Measurements from ENCODE around the gene C1orf226. TPM values are rescaled to one million over a fixed set of nuclear protein-coding genes. Genes with fewer than 3 reads are reported as not detected.
"Not testable (repeated sequence)": the region's sequence is repeated elsewhere in the genome, so short reads cannot be mapped to it uniquely, and the experiment has no call there.

Gene C1orf226

GRCh38 chr1:162432977-162433713 is 51.6 kb downstream of the C1orf226 start:
- not testable (repeated sequence) for H3K27ac ChIP-seq (ENCODE audit: low read length, poor library complexity, severe bottlenecking); DNase-seq; H3K4ac ChIP-seq (ENCODE audit: low read depth in 1 of 2, low read length in 2 of 2); H2BK12ac ChIP-seq (ENCODE audit: low read length in 2 of 2); H3K4me1 ChIP-seq (ENCODE audit: control insufficient read depth, insufficient read depth, low read depth, low read length); H2BK15ac ChIP-seq (ENCODE audit: low read depth, poor library complexity, severe bottlenecking); H2AFZ ChIP-seq (ENCODE audit: low read depth, low read length); H3K27me3 ChIP-seq (ENCODE audit: control insufficient read depth in 1 of 2, insufficient read depth in 1 of 2, low read length in 2 of 2); H3K18ac ChIP-seq (ENCODE audit: low read depth in 1 of 2, low read length in 2 of 2); H3K36me3 ChIP-seq (ENCODE audit: control insufficient read depth in 1 of 2, insufficient read depth in 2 of 2, low read depth in 1 of 2, low read length in 2 of 2); H3K9ac ChIP-seq (ENCODE audit: low read length); H3K23ac ChIP-seq (ENCODE audit: low read length in 2 of 2); H3K9me3 ChIP-seq (ENCODE audit: control insufficient read depth, low read length); H3K14ac ChIP-seq (ENCODE audit: low read length in 2 of 2); H2BK120ac ChIP-seq (ENCODE audit: low read depth, low read length); H4K91ac ChIP-seq (ENCODE audit: low read length); H3K79me1 ChIP-seq (replicated peaks; ENCODE audit: low read length, poor library complexity, severe bottlenecking); H3K4me2 ChIP-seq (ENCODE audit: low read length, poor library complexity, severe bottlenecking); H3K4me3 ChIP-seq (ENCODE audit: insufficient read depth in 1 of 2, low read depth in 1 of 2, low read length in 2 of 2); H2BK5ac ChIP-seq (ENCODE audit: low read depth, low read length, poor library complexity, severe bottlenecking); H4K8ac ChIP-seq (ENCODE audit: low read length); H2AK5ac ChIP-seq (ENCODE audit: low read length, severe bottlenecking)
- WGBS: 98% methylated on average over 33 of the region's 47 CpGs

Small RNA genes within 50 kb of the gene (small RNA-seq; reads per million reads assigned to genes)
- 0.86 reads per million for gene MIR556 (ENCODE audit: low read depth)
- not detected for gene RNA5SP61 (ENCODE audit: low read depth)
